Stimulated activated CD4-positive, alpha-beta T cell treated with anti-CD3 and anti-CD28 coated beads, Interleukin-1b, Interleukin-23, amount 100 ng/mL, for 48 hours (primary cell): ENCODE measurements around the gene CREBRF.
"Not testable (repeated sequence)": the region's sequence is repeated elsewhere in the genome, so short reads cannot be mapped to it uniquely, and the experiment has no call there.

ENCODE experiments used
- DNase-seq: peaks from one replicate; pipeline ENCODE4 v3.0.0-alpha.2; 2020

The CREBRF gene, protein sequence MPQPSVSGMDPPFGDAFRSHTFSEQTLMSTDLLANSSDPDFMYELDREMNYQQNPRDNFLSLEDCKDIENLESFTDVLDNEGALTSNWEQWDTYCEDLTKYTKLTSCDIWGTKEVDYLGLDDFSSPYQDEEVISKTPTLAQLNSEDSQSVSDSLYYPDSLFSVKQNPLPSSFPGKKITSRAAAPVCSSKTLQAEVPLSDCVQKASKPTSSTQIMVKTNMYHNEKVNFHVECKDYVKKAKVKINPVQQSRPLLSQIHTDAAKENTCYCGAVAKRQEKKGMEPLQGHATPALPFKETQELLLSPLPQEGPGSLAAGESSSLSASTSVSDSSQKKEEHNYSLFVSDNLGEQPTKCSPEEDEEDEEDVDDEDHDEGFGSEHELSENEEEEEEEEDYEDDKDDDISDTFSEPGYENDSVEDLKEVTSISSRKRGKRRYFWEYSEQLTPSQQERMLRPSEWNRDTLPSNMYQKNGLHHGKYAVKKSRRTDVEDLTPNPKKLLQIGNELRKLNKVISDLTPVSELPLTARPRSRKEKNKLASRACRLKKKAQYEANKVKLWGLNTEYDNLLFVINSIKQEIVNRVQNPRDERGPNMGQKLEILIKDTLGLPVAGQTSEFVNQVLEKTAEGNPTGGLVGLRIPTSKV

GRCh38 chr5:173055983-173056782, at the start of gene CREBRF:
Gene CREBRF, plus strand, starts transcription at chr5:173056352. Its CDS starts 24,424 bp downstream, at chr5:173080776.
- DNase-seq, result peak; percentile 98

GRCh38 chr5:173010021-173010420, 46.1 kb upstream of the CREBRF start:
- peak; percentile 16 for DNase-seq

DNA sequence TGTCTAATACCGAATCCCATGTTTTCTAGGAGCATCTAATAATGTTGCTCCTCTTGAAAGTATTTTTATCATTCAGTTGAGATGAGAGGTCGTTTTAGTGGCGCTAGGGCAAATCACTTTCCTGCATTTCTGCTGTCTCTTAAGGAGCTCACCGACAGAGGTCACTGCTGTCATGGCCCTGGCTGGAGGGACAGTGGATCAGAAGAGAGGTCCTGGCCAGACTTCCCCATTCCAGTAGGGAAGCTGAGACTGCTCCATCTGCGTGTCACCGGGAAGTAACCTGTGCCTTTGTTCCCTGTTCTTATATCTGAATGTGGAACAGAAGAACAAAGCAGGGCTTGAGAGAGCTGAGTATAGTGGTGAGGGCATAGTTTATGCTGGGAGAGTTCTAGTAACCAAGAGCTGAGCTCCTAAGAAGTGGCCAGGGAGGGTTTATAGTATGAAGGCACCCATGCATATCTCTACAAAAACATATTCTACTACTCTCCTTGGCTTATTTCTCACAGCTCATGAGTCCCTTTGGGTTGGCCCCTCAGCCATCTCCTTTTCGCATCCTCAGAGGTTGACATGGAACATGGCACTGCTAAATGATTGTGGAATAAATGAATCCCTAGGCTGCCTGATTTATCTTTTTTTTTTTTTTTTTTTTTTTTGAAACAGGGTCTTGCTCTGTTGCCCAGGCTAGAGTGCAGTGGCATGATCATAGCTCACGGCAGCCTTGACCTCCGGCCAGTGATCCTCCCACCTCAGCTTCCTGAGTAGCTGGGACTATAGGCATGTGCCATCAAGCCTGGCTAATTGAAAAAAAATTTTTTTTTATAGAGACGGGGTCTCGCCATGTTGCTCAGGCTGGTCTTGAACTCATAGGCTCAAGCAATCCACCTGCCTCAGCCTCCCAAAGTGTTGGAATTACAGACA, 45.3 kb upstream of the CREBRF start:
- DNase-seq, result no peak

DNA sequence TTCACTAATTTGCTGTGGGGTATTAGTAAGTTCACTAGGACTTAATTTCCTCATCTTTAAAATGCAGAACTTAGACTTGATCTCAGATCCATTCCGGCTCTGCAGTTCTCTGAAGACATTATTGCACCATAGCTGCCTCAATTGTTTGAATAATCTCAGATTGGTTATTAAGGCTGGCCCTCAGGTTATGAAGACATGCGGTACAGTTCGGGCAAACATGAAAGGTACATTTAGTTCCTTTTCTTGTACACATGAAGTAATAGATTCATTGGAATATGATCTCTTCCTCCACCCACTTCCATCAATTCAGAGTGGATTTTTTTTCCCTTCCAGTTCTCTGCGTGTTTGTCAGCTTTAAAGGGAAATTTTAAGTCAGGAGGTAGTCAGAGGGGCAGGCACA, 44.6 kb upstream of the CREBRF start:
- DNase-seq, result no peak

DNA sequence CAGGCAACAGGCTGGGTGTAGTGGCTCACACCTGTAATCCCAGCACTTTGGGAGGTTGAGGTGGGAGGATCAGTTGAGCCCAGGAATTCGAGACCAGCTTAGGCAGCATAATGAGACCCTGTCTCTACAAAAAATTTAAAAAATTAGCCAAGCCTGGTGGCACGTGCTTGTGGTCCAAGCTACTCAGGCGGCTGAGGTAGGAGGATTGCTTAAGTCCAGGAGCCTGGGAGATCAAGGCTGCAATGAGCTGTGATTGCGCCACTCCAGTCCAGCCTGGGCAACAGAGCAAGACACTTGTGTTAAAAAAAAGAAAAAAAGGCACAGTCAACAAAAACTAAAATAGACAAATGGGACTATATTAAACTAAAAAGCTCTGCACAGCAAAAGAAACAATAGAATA, 43.3 kb upstream of the CREBRF start:
- DNase-seq, result no peak

DNA sequence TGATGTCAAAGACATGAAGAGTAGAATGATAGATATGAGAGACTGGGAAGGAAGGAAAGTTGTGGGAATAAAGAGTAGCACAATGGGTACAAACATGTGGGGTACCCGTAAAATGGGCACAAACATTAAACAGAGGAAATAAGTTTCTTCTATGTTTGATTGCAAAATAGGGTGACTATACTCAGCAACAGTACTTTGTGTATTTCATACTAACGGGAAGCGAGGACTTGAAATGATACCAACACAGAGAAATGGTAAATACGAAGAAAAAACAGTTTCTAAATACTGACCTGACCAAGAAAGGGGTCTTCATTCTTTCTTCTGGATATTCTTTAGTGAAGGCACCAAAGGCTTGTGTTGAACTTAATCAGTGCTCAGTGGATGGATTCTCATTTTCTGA, 41.5 kb upstream of the CREBRF start:
- DNase-seq, result no peak

- no peak for DNase-seq
Measured at GRCh38 chr5:173015192-173015591, 41.0 kb upstream of the CREBRF start.

DNA sequence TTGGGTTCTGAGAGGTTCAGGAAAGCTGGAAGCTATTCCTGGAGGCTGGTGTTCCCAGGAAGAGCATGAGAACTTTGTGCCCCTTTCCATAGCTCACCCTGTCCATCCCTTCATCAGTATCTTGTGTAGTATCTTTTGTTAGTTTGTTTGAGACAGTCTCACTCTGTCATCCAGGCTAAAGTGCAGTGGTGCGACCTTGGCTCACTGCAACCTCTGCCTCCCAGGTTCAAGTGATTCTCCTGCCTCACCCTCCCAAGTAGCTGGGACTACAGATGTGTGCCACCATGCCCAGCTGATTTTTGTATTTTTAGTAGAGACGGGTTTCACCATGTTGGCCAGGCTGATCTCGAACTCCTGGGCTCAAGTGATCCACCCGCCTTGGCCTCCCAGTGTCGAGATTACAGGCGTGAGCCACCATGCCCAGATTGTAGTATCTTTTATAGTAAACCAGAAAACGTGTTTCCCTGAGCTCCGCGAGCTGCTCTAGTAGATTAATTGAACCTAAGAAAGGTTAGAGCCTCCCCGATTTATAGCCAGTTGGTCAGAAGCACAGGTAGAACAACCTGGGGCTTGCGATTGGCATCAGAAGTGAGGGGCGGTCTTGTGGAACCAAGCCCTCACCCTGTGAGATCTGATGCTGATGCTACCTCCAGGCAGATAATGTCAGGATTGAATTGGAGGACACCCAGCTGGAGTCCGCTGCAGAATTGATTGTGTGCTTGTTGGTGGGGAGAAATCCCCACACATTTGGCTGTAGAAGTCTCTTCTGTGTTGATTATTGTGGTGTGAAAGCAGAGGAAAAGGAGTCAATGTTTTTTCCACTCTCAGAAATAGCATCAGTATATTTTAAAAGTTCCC, 40.3 kb upstream of the CREBRF start:
- no peak for DNase-seq

GRCh38 chr5:173016598-173017046, 39.5 kb upstream of the CREBRF start:
- DNase-seq, result no peak

DNA sequence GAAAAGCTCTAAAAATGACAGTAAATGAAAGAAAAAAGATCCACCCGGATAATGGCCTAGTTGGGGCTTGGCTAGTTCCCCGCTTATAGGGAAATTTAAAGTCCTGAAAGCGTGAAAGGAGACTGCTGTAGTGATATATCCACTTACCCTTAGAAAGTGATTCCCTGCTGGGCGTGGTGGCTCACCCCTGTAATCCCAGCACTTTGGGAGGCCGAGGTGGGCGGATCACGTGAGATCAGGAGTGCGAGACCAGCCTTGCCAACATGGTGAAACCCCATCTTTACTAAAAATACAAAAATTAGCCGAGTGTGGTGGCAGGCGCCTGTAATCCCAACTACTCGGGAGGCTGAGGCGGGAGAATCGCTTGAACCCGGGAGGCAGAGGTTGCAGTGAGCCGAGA, 39.1 kb upstream of the CREBRF start:
- not testable (repeated sequence) for DNase-seq

DNA sequence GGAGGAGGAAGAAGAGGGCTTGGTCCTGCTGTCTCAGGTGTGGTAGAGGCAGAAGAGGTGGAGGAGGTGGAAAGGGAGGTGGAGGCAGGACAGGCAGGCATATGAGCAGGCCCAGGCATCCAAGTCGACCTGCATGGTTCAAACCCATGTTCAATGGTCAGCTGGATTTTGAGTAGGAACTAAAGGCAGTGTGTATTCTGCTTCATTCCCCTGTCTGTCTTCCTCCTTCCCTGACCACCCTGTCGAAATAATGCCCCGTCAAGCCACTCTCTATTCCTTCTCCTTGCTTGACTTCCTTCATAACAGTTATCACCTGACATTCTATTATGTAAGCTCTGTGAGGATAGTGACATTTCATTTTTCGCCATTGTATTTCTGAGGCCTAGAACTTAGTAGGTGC, 37.8 kb upstream of the CREBRF start:
- DNase-seq, result no peak

- no peak for DNase-seq
Measured at GRCh38 chr5:173020154-173020581, 36.0 kb upstream of the CREBRF start.

DNA sequence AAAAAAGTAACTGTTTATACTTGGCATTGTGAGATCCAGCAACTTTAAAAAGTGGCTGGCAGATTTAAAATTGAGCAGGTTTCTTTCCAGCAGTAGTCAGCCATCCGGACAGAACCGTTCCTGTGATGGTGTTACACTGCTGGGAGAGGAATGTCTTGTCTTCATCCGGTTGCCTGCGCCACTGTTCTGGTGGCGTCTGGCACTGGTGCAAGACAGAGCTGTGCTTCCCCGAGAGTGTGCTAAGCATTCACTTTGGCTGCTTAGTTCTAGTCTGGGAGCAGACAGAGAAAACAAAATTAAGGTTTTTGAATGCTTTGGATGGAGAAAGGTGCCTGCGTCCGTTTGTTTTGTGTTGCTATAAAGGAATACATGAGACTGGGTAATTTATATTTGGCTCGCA, 35.5 kb upstream of the CREBRF start:
- no peak for DNase-seq

DNA sequence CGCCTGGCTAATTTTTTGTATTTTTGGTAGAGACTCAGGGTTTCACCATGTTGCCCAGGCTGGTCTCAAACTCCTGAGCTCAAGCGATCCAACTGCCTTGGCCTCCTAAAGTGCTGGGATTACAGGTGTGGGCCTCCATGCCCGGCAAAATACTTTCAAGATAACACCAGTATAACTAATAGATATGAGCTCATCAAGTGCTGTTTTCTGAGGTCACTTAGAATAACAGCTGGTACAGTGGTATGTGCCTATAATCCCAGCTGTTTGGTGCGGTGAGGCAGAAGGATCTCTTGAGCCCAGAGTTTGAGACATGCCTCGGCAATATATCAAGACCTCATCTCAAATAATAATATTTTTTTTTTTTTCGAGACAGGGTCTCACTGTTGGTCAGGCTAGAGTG, 30.5 kb upstream of the CREBRF start:
- DNase-seq, result no peak

- DNase-seq, result no peak
Measured at GRCh38 chr5:173027905-173028304, 28.2 kb upstream of the CREBRF start.

DNA sequence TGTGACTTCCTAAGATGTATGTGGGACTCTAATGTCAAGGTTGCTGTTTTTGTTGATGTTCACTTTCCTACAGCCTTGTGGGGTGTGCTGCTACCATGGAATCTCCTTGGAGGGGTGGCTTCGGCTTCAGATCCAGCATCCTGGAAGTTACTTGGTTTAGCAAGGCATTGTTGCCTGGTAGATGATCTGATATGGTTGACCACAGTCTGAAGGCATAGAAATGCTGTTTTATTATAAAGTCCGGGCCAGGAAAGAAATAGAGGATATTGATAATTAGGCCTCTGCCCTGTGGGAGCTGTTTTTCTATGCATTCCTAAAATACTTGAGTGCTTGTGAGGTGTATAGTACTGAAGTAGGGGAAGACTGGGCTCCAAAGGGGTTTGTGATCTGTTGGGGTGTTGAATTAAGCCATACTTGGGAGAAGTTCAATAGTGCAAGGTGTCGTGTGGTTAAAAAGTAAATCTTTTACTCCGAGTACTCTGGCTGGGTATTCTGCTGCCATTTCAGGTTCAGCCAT, 27.3 kb upstream of the CREBRF start:
- no peak for DNase-seq

DNA sequence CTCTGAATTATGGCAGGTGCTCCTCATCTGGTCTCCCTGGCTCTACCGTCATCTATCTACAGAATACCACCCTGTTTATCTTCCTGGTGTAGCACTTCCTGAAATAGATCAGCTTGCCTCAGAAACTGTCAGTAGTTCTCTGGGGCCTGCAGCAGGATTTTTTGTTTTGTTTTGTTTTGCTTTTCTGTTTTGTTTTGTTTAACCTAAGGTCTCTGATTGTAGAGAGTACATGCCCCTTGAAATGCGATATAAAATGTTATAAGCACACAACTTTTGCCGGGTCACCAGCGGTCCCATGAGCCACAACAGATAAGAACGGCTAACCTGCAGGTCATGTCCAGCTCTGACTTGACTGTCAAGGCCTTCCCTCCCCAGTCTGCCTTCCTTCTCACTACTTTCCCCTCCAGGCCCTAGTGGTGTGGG, 26.6 kb upstream of the CREBRF start:
- DNase-seq, result no peak

GRCh38 chr5:173032096-173032495, 24.1 kb upstream of the CREBRF start:
- not testable (repeated sequence) for DNase-seq

GRCh38 chr5:173032730-173033129, 23.4 kb upstream of the CREBRF start:
- DNase-seq, result no peak

DNA sequence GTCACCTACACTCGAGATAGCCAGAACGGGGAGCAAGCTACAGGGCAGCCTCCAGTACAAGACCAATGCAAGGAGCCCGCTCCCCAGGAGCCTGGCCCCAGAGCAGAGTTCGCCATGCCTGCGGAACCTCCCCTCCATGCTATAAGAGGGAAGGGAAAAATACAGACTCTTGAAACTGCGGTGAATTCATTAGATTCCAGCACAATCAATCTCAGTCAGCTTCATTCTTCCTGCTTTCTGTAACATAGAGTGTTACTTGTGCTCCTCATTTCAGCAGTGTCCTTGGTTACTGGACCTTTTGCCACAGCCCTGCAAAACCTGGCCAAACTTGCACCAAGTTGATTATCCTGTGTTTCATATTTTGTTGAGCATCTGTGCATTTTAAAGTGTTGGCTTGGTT, 22.2 kb upstream of the CREBRF start:
- no peak for DNase-seq
